Measurements from ENCODE around the gene DDX6. TPM values are rescaled to one million over a fixed set of nuclear protein-coding genes. Genes with fewer than 3 reads are reported as not detected.

The DDX6 gene
- polyA plus RNA-seq, 1 of the 3 experiments (the other 2 are of a cell fraction) = 7.9 TPM

GRCh38 chr11:118705111-118705741, 85.7 kb downstream of the DDX6 start:
- no peak overlapping the region for H3K4me2 ChIP-seq
- no peak overlapping the region for H3K27ac ChIP-seq (ENCODE audit: low read depth in 2 of 2, low read length in 1 of 2)
- no peaks in the 10 kb centered on the region for H3K9me3 ChIP-seq
- TF ChIP-seq RAD21 (IDR thresholded peaks at IDR 0.05; ENCODE audit: low read length) = no peak
- TF ChIP-seq EP300 (IDR thresholded peaks at IDR 0.05; ENCODE audit: borderline replicate concordance in 1 of 2, low read depth in 1 of 2, low read length in 1 of 2) = no peak
- no peak for TF ChIP-seq TAF1 (IDR thresholded peaks at IDR 0.05; ENCODE audit: borderline replicate concordance, low read depth, low read length)
- TF ChIP-seq USF2 (IDR thresholded peaks at IDR 0.05; ENCODE audit: borderline replicate concordance, low read depth, low read length) = no peak
- TF ChIP-seq CTCF (IDR thresholded peaks at IDR 0.05) = no peak
- TF ChIP-seq IRF3 (IDR thresholded peaks at IDR 0.05; ENCODE audit: low read depth, low read length) = no peak
- TF ChIP-seq ELF1 (IDR thresholded peaks at IDR 0.05) = no peak
- no peak for TF ChIP-seq REST (IDR thresholded peaks at IDR 0.05; ENCODE audit: low read depth, low read length)
- TF ChIP-seq RXRA (IDR thresholded peaks at IDR 0.05; ENCODE audit: borderline replicate concordance, low read depth) = no peak
- no peak for TF ChIP-seq SIN3A (IDR thresholded peaks at IDR 0.05; ENCODE audit: borderline replicate concordance, low read depth, low read length)
- no peak for TF ChIP-seq NRF1 (IDR thresholded peaks at IDR 0.05; ENCODE audit: low read depth, low read length)
- TF ChIP-seq RCOR1 (IDR thresholded peaks at IDR 0.05; ENCODE audit: low read length) = no peak
- no peak for TF ChIP-seq MXI1 (IDR thresholded peaks at IDR 0.05; ENCODE audit: low read depth, low read length)
- no peak for TF ChIP-seq JUND (IDR thresholded peaks at IDR 0.05)
- TF ChIP-seq USF1 (IDR thresholded peaks at IDR 0.05; ENCODE audit: borderline replicate concordance, low read depth) = no peak
- TF ChIP-seq MEF2A (IDR thresholded peaks at IDR 0.05; ENCODE audit: borderline replicate concordance, low read depth) = no peak
- no peak for TF ChIP-seq FOSL2 (IDR thresholded peaks at IDR 0.05; ENCODE audit: borderline replicate concordance, low read depth)
- no peak for TF ChIP-seq ZBTB33 (IDR thresholded peaks at IDR 0.05; ENCODE audit: borderline replicate concordance, low read depth)
- ChIA-PET POLR2A (no interaction called here), CTCF (interaction anchor here (0.6 to 2.0 kb wide), 7 partner anchors 10 to 46 kb away, joined by 3 to 9 read pairs (median 3); no protein-coding TSS in a partner anchor)
- H4K20me1 ChIP-seq (ENCODE audit: insufficient read depth) = no peaks in the 10 kb centered on the region
- no peaks in the 10 kb centered on the region for H3K36me3 ChIP-seq (replicated peaks in 1 of 2; ENCODE audit: control insufficient read depth in 1 of 2, insufficient read depth in 2 of 2, low read length in 1 of 2)
- H2AFZ ChIP-seq (ENCODE audit: low read depth) = no peak overlapping the region
- no peak overlapping the region for H3K9ac ChIP-seq
- no peaks in the 10 kb centered on the region for H3K9me2 ChIP-seq
- H3K4me1 ChIP-seq (ENCODE audit: control insufficient read depth in 1 of 2, insufficient read depth in 2 of 2, low read depth in 1 of 2, low read length in 1 of 2) = peaks cover 0 to 12% of the 10 kb centered on the region in 2 experiments; a peak in 1 of 4 replicates
- H3K4me3 ChIP-seq (ENCODE audit: low read depth in 2 of 2, low read length in 1 of 2) = no peak overlapping the region
- H3K79me2 ChIP-seq (ENCODE audit: insufficient read depth) = no peaks in the 10 kb centered on the region
- no peak for DNase-seq
- 86% methylated on average over 13 of the region's 15 CpGs for WGBS (ENCODE audit: low lambda C conversion rate)
- H3K27me3 ChIP-seq (ENCODE audit: insufficient read depth) = no peaks in the 10 kb centered on the region; the same call in 1 of the 2 replicates
- H3F3A ChIP-seq (replicated peaks; ENCODE audit: insufficient read depth) = no peaks in the 10 kb centered on the region
